Spleen (tissue), 7 donors: Measurements from ENCODE around the gene MAP3K7CL.

Experiments used
- POLR2AphosphoS5 ChIP-seq, 3 donors: sonication (generic); formaldehyde crosslinking; IDR thresholded peaks; one replicate each; pipeline ENCODE4 v1.5.1; 2017; ENCODE audit warnings: antibody characterized with exemption in 3 of 3
- TF ChIP-seq, protein P1 (sequence below), 11 experiments: fragments of 200-600 bp in 7 of 11; fragments of 450-650 bp in 4 of 11; sonication (generic) in 4 of 11; IDR thresholded peaks in 8 of 11; conservative IDR thresholded peaks in 3 of 11; 1 replicate in 7 of 11; 2 replicates in 4 of 11; pipeline versions ENCODE4 v1.4.0 to v1.8.0; 2016 to 2021; ENCODE audit warnings: antibody characterized with exemption in 11 of 11, inconsistent platforms in 4 of 11, mild to moderate bottlenecking in 1 of 11
- donor health status: DM: no; HTN: no; CAD: no; lungs with moderate emphysema.
- donor health status: DM: no; HTN: no; CAD: no.
- donor health status: DM: no; HTN: no; CAD: no.

- TF ChIP-seq, protein P1, sequence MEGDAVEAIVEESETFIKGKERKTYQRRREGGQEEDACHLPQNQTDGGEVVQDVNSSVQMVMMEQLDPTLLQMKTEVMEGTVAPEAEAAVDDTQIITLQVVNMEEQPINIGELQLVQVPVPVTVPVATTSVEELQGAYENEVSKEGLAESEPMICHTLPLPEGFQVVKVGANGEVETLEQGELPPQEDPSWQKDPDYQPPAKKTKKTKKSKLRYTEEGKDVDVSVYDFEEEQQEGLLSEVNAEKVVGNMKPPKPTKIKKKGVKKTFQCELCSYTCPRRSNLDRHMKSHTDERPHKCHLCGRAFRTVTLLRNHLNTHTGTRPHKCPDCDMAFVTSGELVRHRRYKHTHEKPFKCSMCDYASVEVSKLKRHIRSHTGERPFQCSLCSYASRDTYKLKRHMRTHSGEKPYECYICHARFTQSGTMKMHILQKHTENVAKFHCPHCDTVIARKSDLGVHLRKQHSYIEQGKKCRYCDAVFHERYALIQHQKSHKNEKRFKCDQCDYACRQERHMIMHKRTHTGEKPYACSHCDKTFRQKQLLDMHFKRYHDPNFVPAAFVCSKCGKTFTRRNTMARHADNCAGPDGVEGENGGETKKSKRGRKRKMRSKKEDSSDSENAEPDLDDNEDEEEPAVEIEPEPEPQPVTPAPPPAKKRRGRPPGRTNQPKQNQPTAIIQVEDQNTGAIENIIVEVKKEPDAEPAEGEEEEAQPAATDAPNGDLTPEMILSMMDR (IDR thresholded peaks at IDR 0.05 in 8 of 11, conservative IDR thresholded peaks at IDR 0.05 in 3 of 11): no peak
- no peak for TF ChIP-seq POLR2AphosphoS5 (IDR thresholded peaks at IDR 0.05)
These were observed 52.2 kb downstream of the MAP3K7CL start for GRCh38 chr21:29182691-29183092.
